Stimulated activated CD4-positive, alpha-beta T cell treated with anti-CD3 and anti-CD28 coated beads, TNF-alpha, amount 100 ng/mL, for 24 hours (primary cell): ENCODE data around the gene CHRNB1.
A peak's percentile ranks its signal among the peaks of the same experiment; 100 is the strongest.

Experiments
- DNase-seq, 3 experiments: peaks; one replicate each; pipeline ENCODE4 v3.0.0-alpha.2; 2020; ENCODE audit warnings: low read depth in 3 of 3

The CHRNB1 gene

GRCh38 chr17:7437950-7438614 is 6.8 kb upstream of the CHRNB1 start:
- peak in 2 of 3 experiments; percentile 36 to 77 for DNase-seq

- no peak for DNase-seq
These were observed 6.0 kb upstream of the CHRNB1 start for GRCh38 chr17:7438656-7439460.

- DNase-seq: no peak
These were observed 5.3 kb upstream of the CHRNB1 start, which contains the start of gene FGF11 for GRCh38 chr17:7439462-7440112. Gene FGF11, plus strand, starts transcription at chr17:7439512. Its CDS starts 109 bp downstream, at chr17:7439621.

GRCh38 chr17:7440113-7440833 is 4.6 kb upstream of the CHRNB1 start:
- peak in 1 of 3 experiments; percentile 52 for DNase-seq

GRCh38 chr17:7440834-7441195 is 4.0 kb upstream of the CHRNB1 start:
- DNase-seq: no peak

GRCh38 chr17:7441266-7441665 is 3.6 kb upstream of the CHRNB1 start:
- no peak for DNase-seq

GRCh38 chr17:7442142-7442541 is 2.7 kb upstream of the CHRNB1 start:
- no peak for DNase-seq

- no peak for DNase-seq
These were observed 1.1 kb upstream of the CHRNB1 start for GRCh38 chr17:7443499-7444485.

GRCh38 chr17:7445619-7445968 is 733 bp downstream of the CHRNB1 start:
- DNase-seq: no peak

GRCh38 chr17:7448461-7448860 is 3.6 kb downstream of the CHRNB1 start:
- no peak for DNase-seq

GRCh38 chr17:7459961-7460545 is 15.2 kb downstream of the CHRNB1 start:
- DNase-seq: no peak

GRCh38 chr17:7460850-7461660 is 16.2 kb downstream of the CHRNB1 start:
- DNase-seq: no peak

- DNase-seq: no peak
These were observed 17.9 kb downstream of the CHRNB1 start for GRCh38 chr17:7462474-7463371.

- no peak for DNase-seq
These were observed 18.5 kb downstream of the CHRNB1 start for GRCh38 chr17:7463372-7463846.

- DNase-seq: no peak
These were observed 19.2 kb downstream of the CHRNB1 start for GRCh38 chr17:7464081-7464480.

- no peak for DNase-seq
These were observed 20.9 kb downstream of the CHRNB1 start for GRCh38 chr17:7465597-7466275.

GRCh38 chr17:7466318-7466638 is 21.4 kb downstream of the CHRNB1 start:
- no peak for DNase-seq
